ENCODE data around the gene AADAT. TPM values are rescaled to one million over a fixed set of nuclear protein-coding genes. Genes with fewer than 3 reads are reported as not detected.
"Not testable (repeated sequence)": the region's sequence is repeated elsewhere in the genome, so short reads cannot be mapped to it uniquely, and the experiment has no call there.

The AADAT gene
- total RNA-seq, 4 donors from 2014 or later: 0.33 to 1.4 (median 0.82) TPM

DNA sequence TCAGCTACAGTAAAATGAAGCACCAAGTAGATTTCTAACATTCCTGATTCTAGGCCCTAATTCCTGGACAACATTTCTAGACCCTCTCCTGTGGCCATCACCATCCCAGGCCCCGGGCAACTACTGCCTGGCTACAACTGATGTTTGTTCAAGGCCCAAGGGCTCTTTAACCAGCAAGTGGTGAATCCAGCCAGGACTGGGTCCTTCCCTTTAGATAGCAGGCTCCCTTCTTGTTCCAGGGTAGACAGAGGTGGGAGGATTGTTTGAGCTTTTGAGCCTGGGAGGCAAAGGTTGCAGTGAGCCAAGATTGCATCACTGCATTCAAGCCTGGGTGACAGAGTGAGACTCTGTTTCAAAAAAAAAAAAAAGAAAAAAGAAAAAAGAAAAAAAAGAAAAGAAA is 12.7 kb upstream of the AADAT start:
- Histone ChIP-seq H3K36me3 (no peaks in the 10 kb centered on the region), H3K27ac (no peak overlapping the region), H3K4me3 (no peak overlapping the region), H3K4me1 (no peaks in the 10 kb centered on the region), H3K27me3 (no peaks in the 10 kb centered on the region), H3K9me3 (no peaks in the 10 kb centered on the region)
- ATAC-seq (no peak), DNase-seq (no peak)
- in situ Hi-C loops (cut with MboI; ENCODE audit: low sequenced_read_pairs in 4 of 4) (no loop called here), intact Hi-C loops (cut with DNase I; ENCODE audit: low total_unique reads) (no loop called here)
- TF ChIP-seq, protein P1, sequence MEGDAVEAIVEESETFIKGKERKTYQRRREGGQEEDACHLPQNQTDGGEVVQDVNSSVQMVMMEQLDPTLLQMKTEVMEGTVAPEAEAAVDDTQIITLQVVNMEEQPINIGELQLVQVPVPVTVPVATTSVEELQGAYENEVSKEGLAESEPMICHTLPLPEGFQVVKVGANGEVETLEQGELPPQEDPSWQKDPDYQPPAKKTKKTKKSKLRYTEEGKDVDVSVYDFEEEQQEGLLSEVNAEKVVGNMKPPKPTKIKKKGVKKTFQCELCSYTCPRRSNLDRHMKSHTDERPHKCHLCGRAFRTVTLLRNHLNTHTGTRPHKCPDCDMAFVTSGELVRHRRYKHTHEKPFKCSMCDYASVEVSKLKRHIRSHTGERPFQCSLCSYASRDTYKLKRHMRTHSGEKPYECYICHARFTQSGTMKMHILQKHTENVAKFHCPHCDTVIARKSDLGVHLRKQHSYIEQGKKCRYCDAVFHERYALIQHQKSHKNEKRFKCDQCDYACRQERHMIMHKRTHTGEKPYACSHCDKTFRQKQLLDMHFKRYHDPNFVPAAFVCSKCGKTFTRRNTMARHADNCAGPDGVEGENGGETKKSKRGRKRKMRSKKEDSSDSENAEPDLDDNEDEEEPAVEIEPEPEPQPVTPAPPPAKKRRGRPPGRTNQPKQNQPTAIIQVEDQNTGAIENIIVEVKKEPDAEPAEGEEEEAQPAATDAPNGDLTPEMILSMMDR (IDR thresholded peaks at IDR 0.05 in 4 of 5, conservative IDR thresholded peaks at IDR 0.05 in 1 of 5): no peak
- TF ChIP-seq POLR2A (IDR thresholded peaks at IDR 0.05): no peak

DNA sequence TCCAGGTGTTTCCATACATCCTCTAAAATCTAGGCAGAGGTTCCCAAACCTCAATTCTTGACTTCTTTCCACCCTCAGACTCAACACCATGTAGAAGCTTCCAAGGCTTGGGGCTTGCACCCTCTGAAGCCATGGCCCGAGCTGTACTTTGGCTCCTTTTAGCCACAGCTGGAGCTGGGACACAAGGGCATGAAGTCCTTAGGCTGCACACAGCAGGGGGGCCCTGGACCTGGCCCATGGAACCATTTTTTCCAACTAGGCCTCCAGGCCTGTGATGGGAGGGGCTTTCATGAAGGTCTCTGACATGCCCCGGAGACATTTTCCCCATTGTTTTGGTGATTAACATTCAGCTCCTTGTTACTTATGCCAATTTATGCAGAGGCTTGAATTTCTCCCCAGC is 8.4 kb upstream of the AADAT start:
- H3K27ac ChIP-seq; H3K4me1 ChIP-seq; H3K4me3 ChIP-seq; in situ Hi-C loops (cut with MboI; ENCODE audit: low sequenced_read_pairs in 4 of 4); DNase-seq; H3K9me3 ChIP-seq; intact Hi-C loops (cut with DNase I; ENCODE audit: low total_unique reads); H3K27me3 ChIP-seq; ATAC-seq; H3K36me3 ChIP-seq: not testable (repeated sequence)

DNA sequence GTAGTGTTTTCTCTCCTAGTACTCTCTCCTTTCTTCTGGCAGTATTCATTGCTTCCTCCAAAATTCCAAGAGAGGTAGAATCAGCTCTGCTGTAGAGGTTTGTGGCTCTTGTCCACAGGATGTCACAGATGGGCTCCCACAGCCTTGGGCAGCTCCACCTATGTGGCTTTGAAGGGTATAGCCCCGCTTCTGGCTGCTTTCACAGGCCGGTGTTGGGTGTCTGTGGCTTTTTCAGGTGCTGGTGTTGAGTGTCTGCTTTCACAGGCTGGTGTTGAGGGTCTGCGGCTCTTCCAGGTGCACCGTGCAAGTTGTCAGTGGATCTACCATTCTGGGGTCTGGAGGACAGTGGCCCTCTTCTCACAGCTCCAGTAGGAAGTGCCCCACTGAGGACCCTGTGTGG is 7.9 kb upstream of the AADAT start:
- Histone ChIP-seq H3K9me3 (no peaks in the 10 kb centered on the region), H3K36me3 (no peaks in the 10 kb centered on the region), H3K4me3 (no peak overlapping the region), H3K27me3 (no peaks in the 10 kb centered on the region), H3K4me1 (no peaks in the 10 kb centered on the region), H3K27ac (no peak overlapping the region)
- in situ Hi-C loops (cut with MboI; ENCODE audit: low sequenced_read_pairs in 4 of 4): no loop called here
- DNase-seq (no peak), ATAC-seq (no peak)
- intact Hi-C loops (cut with DNase I; ENCODE audit: low total_unique reads): no loop called here
- TF ChIP-seq POLR2A (IDR thresholded peaks at IDR 0.05): no peak
- TF ChIP-seq, protein P1 (IDR thresholded peaks at IDR 0.05 in 4 of 5, conservative IDR thresholded peaks at IDR 0.05 in 1 of 5): no peak

DNA sequence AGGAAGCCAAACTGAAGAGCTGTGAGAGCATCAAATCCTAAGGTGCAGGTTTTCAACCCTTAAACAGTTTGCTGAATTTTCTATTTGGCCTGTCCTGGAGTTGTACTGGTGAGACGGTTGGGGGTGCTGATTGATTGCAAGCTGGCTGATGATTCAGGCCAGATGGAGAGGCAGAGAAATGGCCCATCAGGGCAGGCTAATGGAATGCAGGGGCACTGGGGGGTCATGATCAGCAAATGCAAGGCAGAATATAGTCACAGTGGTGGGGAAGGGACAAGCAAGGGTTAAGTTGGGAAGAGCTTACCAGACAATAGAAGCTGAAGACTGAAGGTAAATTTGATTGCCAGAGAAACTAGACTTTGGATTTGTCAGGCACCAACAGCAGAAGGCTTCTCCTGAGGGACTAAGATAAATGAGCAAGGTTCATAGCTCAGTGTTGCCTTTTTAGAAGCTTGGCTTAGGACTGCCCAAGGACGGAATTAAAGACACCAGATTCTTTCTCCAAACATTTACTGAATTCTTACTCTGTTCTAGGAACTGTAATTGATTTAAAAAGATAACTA is 4.3 kb upstream of the AADAT start:
- ATAC-seq (no peak), DNase-seq (no peak)
- Histone ChIP-seq H3K27ac (no peak overlapping the region), H3K27me3 (no peaks in the 10 kb centered on the region), H3K4me3 (no peak overlapping the region), H3K36me3 (no peaks in the 10 kb centered on the region), H3K4me1 (peaks cover under 1 to 4% of the 10 kb centered on the region in 2 donors), H3K9me3 (no peaks in the 10 kb centered on the region)
- in situ Hi-C loops (cut with MboI; ENCODE audit: low sequenced_read_pairs in 4 of 4) (no loop called here), intact Hi-C loops (cut with DNase I; ENCODE audit: low total_unique reads) (loop anchor here (5.0 kb wide), 1 partner anchor 482 kb away; the partner anchor contains the start of gene NEK1)
- TF ChIP-seq POLR2A (IDR thresholded peaks at IDR 0.05): no peak
- TF ChIP-seq, protein P1 (IDR thresholded peaks at IDR 0.05 in 4 of 5, conservative IDR thresholded peaks at IDR 0.05 in 1 of 5): no peak

DNA sequence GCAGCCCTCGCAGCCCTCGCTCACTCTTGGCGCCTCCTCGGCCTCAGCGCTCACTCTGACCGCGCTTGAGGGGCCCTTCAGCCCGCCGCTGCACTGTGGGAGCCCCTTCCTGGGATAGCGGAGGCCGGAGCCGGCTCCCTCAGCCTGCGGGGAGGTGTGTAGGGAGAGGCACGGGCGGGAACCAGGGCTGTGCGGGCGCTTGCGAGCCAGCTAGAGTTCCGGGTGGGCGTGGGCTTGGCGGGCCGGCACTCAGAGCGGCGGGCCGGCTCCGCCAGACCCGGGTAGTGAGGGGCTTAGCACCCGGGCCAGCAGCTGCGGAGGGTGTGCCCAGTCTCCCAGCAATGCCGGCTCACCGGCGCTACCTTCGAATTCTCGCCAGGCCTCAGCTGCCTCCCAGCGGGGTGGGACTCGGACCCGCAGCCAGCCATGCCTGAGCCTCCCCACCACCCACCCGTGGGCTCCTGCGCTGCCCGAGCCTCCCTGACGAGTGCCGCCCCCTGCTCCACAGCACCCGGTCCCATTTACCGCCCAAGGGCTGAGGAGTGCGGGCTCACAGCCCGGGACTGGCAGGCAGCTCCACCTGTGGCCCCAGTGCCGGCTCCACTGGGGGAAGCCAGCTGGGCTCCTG is 1.4 kb upstream of the AADAT start:
- H3K9me3 ChIP-seq: no peaks in the 10 kb centered on the region
- TF ChIP-seq POLR2A (IDR thresholded peaks at IDR 0.05): no peak
- TF ChIP-seq, protein P1 (IDR thresholded peaks at IDR 0.05 in 4 of 5, conservative IDR thresholded peaks at IDR 0.05 in 1 of 5): no peak
- peaks cover 5 to 8% of the 10 kb centered on the region in 2 donors for H3K4me1 ChIP-seq
- intact Hi-C loops (cut with DNase I; ENCODE audit: low total_unique reads) (loop anchor here (2.0 to 5.0 kb wide), 2 partner anchors 280 to 479 kb away; partner anchors contain the start of gene NEK1), in situ Hi-C loops (cut with MboI; ENCODE audit: low sequenced_read_pairs in 4 of 4) (no loop called here)
- ATAC-seq (no peak), DNase-seq (no peak)
- H3K27ac ChIP-seq: no peak overlapping the region
- H3K4me3 ChIP-seq: no peak overlapping the region
- H3K27me3 ChIP-seq: no peaks in the 10 kb centered on the region
- peaks cover 0 to 16% of the 10 kb centered on the region in 2 donors for H3K36me3 ChIP-seq

Data from gastrocnemius medialis (tissue), 4 donors.